Stimulated activated CD8-positive, alpha-beta memory T cell treated with anti-CD3 and anti-CD28 coated beads, Interleukin-7, amount 100 ng/mL, for 48 hours (primary cell): ENCODE data around the gene NRXN3.

ENCODE experiments used
- DNase-seq, 2 donors: peaks; one replicate each; pipeline ENCODE4 v3.0.0-alpha.2; 2020; ENCODE audit warnings: low read depth in 1 of 2; ENCODE audit errors: extremely low read depth in 1 of 2

NRXN3 gene

GRCh38 chr14:79424462-79424861 is 1254.3 kb downstream of the NRXN3 start:
- DNase-seq, result no peak

DNA sequence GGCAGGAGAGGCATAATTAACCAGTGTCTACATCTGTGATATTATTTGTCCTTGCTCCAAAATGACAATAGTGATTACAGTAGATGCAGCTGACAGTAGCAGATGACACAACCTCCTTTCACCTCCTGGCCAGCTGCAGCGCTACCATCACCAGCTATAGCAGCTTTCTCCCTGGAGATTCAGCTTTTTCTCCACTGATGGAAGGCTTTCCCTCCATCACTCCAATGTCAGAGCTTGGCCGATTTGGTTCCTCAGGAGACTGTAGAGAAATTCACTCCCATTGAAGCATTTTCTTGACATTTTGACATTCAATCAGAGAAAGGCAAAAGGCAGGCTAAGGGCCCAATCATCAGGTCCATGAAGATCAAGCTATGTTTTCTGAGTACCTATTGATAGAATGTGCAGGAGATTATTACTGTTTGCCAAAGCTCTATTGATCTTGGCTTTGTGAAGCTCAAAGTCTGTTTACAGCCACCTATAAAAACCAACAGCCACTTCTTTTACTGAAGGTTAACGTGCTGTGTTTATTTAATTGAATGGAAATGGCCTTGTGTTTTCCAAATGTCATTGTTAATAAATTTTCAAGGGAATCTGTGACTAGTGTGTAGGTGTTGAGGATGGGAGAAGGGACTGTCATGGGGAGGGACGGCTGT is 1256.1 kb downstream of the NRXN3 start:
- no peak for DNase-seq

GRCh38 chr14:79432640-79433039 is 1262.5 kb downstream of the NRXN3 start:
- DNase-seq, result no peak

- DNase-seq, result no peak
Observed at GRCh38 chr14:79436335-79436734, 1266.2 kb downstream of the NRXN3 start.

DNA sequence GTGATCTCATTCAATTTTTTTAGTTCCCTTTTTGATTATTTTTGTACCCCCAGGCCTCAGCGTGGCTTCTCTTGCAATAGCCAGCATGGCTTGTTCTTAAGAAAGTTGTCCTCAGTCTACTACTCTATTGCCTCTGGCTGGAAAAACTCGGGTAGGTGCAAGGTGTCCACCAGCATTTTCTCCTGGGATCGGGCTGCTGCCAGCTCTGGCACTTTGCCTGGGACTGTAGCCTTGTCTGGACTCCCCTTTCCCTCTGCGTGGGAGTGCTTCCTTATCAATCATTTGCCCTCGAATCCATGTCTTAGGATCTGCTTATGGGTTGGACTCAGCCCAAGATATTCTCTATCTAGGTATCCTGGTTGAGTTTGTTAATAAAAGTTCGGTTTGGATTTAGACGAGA is 1267.8 kb downstream of the NRXN3 start:
- no peak for DNase-seq

DNA sequence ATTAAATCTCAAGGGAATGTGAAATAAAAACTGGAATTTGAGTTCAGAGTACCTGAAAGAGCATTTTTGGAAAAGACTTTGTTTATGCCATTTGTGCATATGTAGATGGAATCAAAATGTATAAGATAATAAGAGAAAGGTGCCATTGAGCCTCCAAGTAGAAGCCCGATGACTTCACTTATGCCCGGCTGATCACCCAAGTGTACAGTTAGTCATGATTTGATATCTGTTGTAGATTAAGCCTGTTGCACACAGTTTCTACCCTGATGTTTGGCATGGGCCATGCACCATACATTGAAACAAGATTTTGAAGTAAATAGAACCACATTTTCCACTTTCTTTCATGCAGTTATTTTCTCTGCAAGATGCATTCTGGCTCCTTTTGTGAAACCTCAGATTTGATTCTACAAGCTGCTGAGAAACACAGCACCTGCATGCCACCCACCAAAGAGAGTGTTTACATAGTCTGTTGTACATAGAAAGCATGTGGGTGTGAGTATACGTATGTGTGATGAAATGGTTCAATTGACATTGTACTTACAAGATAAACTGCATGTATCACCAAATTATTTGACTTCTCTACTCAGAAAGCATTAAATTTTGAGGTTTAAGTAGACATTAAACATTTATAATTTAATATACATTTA is 1268.6 kb downstream of the NRXN3 start:
- no peak for DNase-seq

DNA sequence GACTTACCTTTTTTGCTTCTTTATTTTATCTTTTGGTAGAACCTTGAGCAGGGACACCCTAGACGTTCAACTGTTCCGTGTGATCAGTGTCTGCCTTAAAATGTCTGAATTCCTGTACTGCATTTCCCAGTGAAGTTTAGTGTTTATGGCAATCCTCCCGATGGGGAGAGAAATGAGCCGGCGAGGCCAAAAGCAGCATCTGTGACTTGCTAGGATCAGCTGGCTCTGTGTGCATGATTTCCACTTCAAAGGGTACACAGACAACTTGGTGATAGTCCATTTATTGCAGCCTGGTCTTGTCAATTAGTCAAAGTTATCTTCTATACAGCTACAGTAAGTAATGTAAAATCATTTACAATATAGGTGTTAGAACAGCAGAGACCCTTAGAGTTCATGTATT is 1272.6 kb downstream of the NRXN3 start:
- DNase-seq, result no peak

DNA sequence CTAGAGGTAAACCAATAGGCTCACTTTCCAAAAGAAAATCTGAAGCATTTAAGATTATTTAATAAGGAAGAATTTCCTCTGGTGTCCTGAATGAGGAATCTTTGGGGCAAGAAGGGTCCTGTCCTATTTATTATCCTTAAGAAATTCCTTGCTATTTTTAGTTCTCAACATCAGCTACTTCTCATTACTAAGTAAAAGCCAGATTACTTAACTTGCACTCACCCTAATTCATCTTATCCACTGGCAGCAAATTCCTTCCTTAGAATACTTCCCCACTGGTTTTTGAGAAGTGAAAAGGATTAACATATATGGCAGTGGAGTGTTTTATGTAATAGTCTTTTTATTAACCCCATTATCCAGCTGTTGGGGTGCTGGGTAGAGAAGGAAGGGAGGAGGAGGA is 1273.4 kb downstream of the NRXN3 start:
- DNase-seq, result no peak

- no peak for DNase-seq
Observed at GRCh38 chr14:79448960-79449359, 1278.8 kb downstream of the NRXN3 start.

DNA sequence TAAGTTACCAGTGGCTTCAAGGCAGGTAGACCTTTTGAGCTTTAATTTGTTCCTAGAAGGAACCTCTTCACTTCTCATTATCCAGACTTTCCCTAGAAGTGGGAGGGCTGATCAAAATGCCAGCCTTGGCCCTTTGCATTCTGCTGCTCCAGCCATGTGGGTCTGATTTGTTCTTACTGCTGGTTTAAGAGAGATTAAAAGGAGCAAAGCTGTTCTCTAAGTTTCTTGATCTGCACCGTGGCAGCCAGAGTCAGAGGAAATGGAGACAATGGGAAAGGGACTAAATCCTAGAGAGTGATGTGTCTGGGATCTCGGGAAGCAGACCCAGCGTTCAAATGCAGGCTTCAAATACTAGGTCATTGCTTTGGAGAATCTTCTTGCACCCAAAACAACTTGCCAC is 1281.4 kb downstream of the NRXN3 start:
- DNase-seq, result no peak

- no peak for DNase-seq
Observed at GRCh38 chr14:79453276-79453675, 1283.1 kb downstream of the NRXN3 start.

DNA sequence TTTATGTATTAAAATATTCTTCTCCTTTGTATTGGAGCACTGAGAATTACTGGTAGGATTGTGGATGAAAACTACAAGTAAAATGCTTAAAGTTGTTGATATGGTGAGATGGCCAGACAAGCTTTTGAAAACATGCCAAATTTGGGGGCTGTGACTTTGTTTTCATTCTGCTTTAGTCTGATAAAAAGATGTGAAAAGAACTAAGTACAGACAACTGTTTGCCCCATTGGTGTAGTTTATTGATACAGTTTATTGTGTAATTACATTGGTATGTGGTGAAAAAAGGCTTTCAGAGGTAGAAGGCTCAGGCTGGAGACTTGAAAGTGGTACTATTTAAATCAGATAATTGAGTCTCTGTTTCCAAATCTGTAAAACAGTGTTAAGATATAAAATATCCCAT is 1294.3 kb downstream of the NRXN3 start:
- DNase-seq, result no peak

- no peak for DNase-seq
Observed at GRCh38 chr14:79465651-79466050, 1295.5 kb downstream of the NRXN3 start.

GRCh38 chr14:79466938-79467527 is 1296.9 kb downstream of the NRXN3 start:
- DNase-seq, result no peak

GRCh38 chr14:79467835-79468234 is 1297.7 kb downstream of the NRXN3 start:
- no peak for DNase-seq

- no peak for DNase-seq
Observed at GRCh38 chr14:79468486-79468885, 1298.3 kb downstream of the NRXN3 start.

DNA sequence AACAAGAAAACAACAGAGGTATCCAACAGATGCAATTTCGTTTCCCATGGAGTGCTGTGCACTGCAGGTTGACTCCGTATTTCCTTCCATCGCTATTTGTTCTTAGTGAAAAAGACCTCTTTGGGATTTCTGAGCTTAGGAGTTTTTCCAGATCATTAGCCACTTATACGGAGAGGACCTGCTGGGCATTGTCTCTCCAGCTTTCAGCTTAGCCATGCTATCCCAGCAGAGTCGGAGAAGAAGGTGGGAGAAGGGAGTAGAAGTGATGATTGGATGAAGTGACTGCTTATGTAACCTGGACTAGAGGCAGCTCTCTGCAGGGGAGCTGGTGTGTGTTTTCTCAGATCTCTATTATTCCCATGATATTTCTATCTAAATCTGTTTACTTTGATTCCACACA is 1303.5 kb downstream of the NRXN3 start:
- DNase-seq, result no peak

GRCh38 chr14:79475887-79476532 is 1305.8 kb downstream of the NRXN3 start:
- DNase-seq, result no peak

- DNase-seq, result no peak
Observed at GRCh38 chr14:79476552-79476951, 1306.4 kb downstream of the NRXN3 start.

DNA sequence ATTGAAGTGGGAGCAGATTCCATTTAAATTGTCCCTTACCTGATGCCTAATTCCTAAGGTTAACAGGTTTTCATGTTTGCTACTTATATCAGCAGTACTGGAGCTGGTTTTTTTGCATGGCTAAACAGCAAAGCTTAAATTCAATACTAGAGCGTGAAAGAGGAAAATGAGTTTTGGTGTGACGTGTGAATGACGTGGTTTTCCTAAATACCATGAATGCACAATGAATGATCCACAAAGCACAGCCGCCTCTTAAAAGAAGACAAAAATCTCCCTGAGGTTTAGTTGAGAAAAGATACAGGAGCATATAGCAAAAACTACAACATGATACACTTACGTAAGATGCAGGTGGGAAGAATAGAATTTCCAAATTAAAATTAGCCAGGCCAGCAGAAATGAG is 1310.0 kb downstream of the NRXN3 start:
- DNase-seq, result no peak

DNA sequence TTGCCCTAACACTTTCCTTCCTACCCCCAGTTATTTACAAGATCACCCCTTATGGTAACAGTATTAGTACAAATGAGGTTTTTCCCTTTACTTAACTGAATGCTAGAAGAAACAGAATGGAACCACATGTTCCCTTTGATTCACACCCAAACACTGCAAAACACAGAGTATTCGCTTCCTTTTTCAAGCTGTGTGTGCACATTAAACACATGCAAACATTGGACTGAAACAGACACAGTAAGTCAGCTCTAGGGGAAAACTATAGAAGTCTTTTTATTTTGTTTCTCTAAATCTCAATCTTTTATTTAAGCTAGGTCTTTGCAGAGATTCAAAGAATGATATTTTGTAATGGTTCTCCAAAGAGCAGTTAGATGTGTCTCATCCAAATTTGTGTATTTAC is 1312.7 kb downstream of the NRXN3 start:
- DNase-seq, result no peak
